HG02840 (cell line): ENCODE measurements around the gene WNT6.

Experiments
- ATAC-seq: cut with Tn5 transposase; IDR thresholded peaks from one replicate; pipeline ENCODE4 v1.9.1; 2021; ENCODE audit warnings: mild to moderate bottlenecking, moderate library complexity, moderate number of reproducible peaks; ENCODE audit not compliant: unreplicated experiment, low FRiP score

The WNT6 gene

DNA sequence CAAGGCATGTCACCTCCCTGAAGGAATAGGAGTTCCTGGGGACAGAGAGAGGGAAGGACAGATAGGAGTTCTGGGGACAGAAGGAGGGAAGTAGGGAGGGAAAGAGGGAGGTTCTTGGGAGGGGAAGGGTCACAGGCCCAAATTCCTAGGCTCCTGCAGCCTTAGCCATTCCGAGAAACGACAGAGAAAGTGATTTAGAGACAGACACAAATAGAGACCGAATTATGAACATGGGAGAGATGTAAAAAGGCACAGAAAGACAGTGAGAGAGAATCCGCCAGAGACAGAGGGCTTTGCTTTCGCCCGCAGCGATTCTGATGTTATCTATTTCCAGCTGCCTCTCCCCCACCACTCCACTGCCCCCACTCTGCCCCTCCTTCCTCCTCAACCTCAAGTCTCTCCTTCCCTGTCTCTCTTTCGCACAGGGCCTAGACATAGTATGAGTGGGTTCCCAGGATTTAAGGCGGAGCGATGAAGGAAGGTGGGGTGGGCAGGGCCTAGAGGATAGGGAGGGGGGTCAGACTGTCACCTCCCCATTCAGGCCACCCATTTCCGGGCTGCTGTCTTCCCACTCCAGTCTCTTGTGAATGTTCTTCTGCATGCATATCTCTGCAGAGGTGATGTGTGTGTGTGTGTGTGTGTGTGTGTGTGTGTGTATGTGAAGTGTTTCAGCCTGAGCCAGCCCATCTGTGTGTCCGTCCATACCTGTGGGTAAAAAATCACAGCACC is 3.3 kb upstream of the WNT6 start:
- ATAC-seq = no peak

DNA sequence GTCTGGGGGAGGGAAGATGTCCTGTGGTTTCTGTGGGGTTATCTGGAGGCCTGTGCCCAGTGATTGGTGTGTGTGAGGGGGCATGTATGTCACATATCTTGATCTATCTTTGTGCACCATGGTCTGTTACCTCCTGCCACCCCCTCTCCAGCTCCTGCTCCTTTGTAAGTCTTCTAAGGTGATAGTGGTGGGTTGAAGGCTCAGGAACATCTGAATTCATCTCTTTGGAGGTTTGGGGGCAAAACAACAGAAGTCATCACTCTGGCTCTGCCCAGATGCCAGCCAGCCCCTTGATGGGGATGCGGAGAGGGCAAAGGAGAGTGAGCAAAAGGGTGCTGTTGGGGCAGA is 2.7 kb upstream of the WNT6 start:
- ATAC-seq = no peak

DNA sequence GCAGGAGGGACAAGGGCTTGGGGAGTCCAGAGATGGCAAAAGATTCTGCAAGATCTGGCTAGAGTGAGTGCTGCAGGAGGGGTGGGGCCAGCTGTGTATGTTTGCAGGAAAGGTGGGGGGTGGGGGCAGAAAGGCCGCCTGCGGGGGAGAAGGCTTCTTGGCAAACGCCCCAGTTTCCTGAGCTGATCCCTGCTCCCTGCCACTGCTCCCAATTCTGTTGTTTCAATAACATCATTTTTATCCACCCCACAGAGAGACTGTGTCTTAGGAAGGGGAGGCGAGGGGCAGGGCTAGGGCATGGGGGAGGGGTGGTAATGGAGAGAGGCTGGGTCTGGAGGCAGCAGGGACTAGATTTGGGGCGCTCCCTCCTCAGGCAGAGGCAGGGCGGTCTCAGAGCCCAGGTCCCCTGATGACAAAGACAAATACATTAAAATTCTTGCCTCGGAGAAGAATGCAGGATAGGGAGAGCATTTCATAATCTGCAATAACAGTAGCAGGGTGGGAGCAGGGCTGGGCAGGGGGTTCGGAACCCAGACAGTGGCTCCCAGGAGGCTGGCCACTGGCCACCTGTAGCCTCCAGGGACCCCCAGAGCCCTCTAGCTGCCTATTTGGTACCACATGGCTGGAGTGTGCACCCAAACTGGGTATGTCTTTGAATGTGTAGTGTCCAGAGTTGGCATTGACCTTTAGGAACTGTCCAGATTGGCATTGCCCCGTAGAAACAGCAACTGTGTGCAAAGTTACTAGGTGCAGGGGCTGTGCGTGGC is 2.1 kb upstream of the WNT6 start:
- ATAC-seq = no peak

DNA sequence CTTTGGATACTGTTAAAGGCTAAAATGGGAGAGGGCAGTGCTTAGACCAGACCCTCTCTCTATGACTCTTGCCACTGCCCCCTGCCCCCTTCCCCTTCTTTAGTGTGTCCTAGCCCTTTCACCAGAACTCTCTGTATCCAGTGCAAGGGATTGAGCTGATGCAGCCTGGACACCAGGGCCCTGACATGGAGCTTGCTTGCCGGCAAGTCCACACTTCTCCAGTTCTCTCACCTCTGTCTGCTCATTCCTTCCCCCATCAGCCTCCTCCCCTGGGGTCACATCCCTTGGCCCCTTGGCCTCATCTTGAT is 1.5 kb upstream of the WNT6 start:
- ATAC-seq = no peak

DNA sequence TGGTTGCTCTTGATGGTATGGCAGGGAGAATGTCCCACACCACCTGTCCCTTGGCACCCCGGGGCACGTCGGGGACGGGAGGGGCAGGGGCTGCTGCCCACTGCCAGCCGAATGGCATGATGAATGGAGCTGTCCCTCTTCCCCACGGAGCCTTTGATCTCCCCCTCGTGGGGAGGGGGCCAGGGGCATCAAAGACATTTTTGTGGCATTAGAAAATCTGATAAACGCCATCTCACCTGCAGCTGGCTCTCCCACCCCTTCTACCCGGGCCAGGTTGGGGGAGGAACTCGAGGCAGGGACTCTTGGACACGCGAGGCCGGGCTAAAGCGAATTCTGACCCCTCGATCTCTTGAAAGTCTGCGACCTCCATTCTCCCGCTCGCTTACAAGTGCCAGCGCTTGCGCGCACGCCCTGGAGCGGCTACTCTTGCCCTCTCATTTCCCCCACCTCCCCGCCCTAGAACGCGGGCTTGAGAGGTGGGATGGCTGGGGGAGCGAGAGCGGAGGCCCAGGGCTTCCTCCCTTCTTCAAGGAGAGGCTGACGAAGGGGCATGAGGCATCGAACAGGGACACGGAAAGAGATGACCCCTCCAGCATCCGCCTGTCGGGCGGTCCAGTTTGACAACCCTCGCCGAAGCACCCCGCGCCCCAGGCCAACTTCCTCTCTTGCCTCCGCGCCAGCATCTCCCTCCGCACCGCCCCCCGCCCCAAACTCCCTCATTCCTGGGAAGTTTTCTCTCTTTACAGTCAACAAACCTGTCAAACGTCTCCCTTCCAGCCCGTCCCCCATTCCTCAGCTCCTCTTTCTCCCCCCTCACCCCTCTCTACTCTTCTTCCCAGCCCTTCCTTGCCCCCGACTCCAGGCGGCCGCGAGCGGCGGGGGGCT is 692 bp upstream of the WNT6 start:
- ATAC-seq = no peak

DNA sequence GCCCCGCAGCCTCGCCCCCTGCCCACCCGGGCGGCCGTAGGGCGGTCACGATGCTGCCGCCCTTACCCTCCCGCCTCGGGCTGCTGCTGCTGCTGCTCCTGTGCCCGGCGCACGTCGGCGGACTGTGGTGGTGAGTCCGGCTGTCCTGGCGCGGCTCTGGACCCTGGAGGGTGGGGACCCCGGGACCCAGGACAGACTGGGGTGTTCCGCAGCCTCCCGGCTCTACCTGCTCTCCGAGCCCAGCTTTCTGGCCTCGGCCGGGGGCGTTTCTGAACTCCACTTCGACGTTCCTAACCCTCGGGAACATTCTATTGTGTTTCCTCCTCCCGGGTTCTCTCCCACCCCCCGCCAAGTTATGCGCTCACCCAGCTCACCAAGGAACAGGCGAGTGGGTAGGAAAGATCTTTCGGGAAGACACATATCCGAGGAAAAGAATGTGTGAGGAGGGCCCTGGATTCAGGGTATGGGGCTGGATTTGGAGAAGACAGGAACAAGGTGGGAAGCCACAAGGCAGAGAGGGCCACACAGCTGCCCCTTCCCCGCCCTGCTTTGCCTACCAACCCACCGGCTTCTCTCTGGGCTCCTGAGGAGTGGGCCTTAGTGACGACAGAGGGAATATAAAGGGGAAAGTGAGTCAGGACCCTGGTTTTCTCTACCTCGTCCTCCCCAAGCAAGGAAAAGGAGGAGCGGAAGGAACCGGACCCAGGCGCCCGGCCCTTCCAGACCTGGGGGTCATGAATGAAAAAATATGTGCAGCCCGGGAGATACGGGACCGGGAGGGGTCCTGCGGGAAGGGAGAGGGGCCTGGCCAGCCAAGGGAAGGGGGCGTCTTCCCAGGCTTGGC is 605 bp downstream of the WNT6 start:
- no peak for ATAC-seq

DNA sequence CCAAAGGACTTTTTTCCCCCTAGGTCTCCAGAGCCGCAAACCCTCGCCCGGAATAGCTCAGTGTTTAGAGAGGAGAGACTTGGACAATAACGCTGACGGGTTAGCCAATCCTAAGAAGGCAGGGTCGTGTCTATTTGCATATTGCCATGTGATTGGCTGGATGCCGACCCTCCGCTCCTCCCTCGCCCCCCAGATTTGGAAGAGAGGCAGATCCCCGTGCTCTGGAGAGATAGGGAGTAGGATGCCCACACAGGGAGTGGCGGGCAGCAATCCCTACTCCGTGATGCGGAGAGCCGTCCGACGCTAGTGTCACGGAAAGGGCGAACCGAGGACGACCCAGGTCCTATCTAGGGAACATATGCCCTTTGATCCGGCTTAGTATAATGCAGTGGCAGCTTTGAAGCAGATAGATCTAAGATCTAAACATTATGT is 1.4 kb downstream of the WNT6 start:
- no peak for ATAC-seq

DNA sequence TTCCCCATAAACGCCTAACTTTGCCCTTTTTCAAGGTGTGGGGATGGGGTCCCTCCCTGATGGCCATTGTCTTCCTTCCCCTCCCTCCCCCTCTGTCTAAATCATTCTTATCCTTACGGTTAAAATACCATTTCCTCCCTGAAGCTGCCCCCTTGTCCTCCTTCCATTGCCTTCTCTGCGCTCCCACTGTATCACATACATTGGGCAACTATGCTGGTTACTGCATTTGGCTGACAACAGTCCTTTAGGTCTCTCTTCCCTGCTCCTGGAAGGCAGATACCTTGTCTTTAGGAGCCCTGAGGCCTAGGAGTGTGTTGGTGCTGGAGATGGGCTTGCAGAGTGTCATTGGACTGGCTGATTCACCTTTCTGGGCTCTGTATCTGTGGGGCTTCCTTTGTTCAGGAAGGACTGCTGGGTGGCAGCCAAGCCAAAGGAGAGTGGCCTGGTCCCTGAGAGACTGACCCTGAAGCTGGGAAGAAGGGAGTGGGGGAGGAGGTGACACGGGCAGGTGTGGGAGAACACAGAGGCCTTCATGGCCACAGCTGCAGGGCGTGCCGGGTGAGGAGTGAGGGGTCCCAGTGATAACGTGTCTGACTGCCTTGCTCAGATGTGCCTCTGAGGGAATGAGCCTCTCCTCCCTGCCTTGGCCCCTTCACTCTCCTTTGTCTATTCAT is 2.2 kb downstream of the WNT6 start:
- no peak for ATAC-seq

DNA sequence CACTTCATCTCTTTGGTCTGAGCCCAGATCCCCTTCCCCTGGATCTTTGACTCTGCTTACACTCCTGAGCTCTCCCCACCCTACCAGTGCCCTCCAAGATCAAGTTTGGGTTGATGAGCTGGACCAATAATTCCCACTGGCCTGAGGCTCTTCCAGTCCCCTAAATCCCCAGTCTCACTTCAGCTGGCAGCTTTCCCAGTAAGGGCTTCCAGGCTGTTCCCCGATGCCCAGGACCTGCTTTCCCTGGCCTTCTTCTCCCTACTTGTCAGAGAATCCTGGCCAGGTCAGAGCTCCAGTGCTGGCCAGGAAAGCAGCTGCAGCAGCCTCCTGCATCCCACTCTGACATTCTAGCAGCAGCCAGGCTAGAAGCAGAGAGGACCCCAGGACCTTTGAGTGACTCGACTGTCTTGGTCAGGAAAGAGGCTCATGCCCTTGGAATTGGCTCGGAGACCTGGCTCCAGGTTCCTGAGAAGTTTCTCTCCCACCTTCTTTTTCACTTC is 3.5 kb downstream of the WNT6 start:
- no peak for ATAC-seq

DNA sequence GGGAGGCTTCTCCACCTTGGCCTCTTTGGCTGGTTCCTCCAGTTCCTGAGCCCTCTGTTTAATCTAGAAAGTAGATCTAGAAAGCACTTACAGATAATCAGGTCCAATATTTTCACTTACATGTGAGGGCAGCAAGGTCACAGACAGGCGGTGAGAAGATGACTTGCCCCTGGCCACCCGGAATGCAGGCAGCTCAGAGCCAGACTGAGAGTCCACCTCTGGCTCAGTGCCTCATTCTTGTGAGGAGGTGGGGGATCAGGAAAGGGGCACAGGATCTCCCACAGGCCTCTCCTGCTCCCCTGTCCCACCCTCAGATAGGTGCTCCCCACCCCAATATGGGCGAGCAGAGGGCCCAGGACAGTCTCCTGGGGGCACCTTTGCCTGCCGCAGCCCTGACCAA is 5.8 kb downstream of the WNT6 start:
- ATAC-seq = no peak

DNA sequence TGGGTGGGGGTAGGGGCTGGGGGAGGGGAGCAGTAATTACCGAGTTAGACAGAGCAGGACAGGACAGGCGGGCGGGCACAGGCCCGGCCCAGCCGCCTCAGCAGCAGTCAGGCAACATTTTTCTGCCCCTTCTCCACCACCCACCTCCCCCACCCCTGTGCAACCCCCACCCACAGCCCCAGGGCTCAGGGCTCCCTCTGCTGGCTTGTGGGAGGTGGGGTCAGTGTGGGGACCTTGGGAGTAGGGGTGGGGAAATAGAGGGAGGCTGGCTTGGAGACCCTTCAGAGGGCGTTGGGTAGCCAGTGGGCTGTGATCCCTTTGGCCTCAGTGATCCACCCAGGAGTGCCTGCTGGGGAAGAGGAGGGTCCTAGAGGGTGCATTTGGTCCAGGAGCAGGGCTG is 6.4 kb downstream of the WNT6 start:
- ATAC-seq = no peak

DNA sequence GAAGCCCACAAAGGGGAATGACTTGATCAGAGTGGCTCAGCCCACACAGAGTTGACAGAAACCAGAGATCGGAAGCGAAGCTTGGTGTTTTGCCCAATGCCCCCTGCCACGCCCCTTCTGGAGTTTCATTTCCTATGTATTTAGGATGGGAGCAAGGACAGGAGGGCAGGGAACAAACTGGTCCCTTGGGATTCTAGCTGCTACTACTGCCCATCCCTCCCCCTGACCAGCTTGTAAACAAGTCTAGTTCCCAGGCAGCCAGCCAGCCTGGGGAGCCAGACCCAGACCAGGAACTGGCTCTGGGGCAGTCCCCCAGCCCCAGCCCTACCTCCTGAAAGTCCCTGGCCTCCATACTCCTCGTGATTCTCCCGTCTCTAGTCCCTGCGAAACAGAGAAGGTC is 8.3 kb downstream of the WNT6 start:
- no peak for ATAC-seq

DNA sequence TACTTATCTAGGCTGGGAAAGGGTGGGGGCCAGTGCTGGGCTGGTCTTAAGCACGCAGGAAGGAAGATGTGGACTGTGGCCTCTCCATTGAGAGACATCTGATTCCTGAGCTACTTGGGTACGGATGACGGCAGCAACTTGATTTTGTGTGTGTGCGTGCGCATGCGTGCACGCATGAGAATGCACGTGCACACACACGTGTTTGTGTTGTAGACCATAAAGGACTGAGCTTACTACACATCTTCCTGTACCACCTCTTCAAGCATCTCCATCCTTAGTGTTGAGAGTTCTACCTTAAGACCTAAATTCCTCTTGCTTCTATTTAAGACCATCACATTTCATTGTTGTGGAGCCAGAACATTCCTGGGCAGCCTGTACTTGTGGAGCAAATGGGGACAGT is 9.5 kb downstream of the WNT6 start:
- ATAC-seq = no peak

DNA sequence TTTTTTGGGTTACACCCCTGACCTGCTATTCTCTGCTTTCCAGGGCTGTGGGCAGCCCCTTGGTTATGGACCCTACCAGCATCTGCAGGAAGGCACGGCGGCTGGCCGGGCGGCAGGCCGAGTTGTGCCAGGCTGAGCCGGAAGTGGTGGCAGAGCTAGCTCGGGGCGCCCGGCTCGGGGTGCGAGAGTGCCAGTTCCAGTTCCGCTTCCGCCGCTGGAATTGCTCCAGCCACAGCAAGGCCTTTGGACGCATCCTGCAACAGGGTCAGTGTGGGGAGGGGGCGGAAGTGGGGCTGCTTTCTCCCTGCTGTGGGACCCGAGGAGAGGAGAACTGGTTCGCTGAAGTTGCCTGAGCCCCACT is 11.4 kb downstream of the WNT6 start:
- no peak for ATAC-seq

DNA sequence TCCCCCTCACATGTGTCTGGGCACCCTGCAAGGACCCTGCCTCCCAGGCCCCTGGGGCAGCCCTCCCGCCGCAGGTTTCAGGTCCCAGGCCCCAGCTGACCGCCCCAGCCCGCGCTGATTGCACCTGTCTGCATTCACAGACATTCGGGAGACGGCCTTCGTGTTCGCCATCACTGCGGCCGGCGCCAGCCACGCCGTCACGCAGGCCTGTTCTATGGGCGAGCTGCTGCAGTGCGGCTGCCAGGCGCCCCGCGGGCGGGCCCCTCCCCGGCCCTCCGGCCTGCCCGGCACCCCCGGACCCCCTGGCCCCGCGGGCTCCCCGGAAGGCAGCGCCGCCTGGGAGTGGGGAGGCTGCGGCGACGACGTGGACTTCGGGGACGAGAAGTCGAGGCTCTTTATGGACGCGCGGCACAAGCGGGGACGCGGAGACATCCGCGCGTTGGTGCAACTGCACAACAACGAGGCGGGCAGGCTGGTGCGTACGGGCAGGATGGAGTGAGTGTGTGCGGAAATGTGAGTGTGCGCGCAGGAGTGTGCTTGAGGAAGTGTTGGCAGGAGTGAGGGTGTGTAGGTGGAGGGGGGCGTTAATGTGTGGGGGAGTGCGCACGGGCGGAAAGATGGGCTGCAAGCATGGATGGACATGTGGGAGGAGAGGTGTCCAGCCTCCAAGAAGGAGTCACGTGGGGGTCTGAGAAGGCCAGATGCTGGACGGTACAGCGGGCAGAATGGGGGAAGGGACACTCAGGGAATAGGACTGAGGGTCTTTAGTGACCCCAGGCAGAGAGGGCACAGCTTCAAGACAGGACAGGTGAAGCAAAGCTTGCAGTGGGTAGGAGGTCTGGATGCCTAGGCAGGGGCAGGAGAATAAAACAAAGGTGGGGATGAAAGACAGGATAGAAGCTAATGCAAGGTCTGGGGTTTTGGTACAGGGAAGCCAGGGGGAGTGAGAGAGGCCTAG is 12.0 kb downstream of the WNT6 start:
- ATAC-seq = no peak

DNA sequence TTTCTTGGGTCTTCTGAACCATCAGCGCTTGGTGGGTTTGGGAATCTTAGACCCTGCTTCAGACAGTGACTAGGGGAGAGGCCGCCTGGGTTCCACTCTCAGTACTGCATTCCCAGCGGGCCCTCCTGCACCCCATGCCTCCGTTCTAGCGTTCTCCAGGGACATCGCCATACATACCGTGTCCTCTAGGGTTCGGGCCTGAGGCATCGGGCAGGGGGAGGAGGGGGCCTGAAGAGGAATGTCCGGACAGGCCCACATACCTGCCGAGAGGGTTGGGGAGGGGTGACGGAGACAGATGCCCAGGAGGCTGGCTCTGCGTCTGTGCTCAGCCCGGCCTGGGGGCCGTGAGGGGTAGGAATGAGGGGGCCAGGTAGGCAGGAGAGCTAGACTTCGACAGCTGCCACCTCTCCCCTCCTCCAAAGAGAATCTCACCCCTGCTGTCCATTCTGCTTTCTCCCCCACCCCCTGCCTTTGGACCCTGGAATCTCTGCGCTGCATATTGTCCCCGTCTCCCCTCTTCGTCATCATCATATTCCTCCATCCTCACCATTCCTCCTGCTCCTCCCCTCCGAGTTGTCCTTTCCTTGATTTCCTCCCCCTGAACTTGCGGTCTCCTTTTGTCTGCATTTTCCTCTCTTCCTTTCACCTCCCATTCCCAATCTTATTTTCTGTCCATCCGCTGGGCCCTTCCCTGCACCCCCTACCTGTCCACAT is 13.2 kb downstream of the WNT6 start:
- no peak for ATAC-seq

DNA sequence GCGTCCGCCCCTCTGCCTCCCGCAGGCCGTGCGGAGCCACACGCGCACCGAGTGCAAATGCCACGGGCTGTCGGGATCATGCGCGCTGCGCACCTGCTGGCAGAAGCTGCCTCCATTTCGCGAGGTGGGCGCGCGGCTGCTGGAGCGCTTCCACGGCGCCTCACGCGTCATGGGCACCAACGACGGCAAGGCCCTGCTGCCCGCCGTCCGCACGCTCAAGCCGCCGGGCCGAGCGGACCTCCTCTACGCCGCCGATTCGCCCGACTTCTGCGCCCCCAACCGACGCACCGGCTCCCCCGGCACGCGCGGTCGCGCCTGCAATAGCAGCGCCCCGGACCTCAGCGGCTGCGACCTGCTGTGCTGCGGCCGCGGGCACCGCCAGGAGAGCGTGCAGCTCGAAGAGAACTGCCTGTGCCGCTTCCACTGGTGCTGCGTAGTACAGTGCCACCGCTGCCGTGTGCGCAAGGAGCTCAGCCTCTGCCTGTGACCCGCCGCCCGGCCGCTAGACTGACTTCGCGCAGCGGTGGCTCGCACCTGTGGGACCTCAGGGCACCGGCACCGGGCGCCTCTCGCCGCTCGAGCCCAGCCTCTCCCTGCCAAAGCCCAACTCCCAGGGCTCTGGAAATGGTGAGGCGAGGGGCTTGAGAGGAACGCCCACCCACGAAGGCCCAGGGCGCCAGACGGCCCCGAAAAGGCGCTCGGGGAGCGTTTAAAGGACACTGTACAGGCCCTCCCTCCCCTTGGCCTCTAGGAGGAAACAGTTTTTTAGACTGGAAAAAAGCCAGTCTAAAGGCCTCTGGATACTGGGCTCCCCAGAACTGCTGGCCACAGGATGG is 14.0 kb downstream of the WNT6 start:
- ATAC-seq = no peak
